ENCODE results near the gene CHKA. TPM values are rescaled to one million over a fixed set of nuclear protein-coding genes. Genes with fewer than 3 reads are reported as not detected.

CHKA gene
- total and polyA plus RNA-seq, 2 of the 4 experiments (the other 2 are of a cell fraction): 4.5 to 8.4 TPM

DNA sequence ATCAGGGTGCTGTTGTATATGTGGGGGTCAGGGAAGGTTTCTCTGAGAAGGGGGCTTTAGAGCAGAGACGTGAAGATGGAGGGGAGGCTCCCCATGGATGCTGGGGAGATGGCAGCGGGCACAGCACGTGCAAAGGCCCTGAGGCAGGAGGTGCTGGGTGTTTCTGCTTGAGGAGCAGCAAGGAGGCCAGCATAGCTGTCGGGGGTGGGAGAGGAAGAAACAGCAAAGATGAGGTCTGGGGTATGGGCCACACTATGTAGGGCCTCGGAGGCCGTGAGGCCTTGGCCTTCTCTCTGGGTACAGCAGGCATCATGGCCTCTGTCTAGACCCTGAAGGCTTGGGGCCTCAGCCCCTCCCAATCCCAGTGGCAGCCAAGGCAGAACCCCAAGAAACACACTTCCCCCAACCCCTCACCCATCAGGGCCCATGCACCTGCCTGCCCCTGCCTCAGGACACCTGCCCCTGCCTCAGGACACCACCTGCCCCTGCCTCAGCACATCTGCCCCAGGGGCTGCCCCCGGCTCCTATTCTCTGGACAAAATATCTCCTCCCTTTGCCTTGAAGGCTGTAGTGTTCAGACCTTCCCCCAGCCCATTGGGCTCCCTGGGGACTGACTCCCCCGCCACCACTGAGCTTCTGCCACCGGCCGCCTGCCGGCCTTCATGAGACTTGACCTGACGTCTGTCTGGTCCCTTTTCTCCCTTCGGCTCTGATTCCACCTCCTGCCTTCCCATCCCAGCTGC is 104.9 kb downstream of the CHKA start:
- no peak overlapping the region for H3K4ac ChIP-seq (ENCODE audit: low read depth, low read length)
- H4K8ac ChIP-seq (ENCODE audit: low read depth in 2 of 2, low read length in 2 of 2): no peak overlapping the region; a peak in 1 of 4 replicates
- no peak overlapping the region for H4K5ac ChIP-seq (ENCODE audit: low read depth, low read length)
- ChIA-PET CTCF (no interaction called here), POLR2A (ENCODE audit: unreplicated experiment) (no interaction called here)
- H3K9me3 ChIP-seq (ENCODE audit: control insufficient read depth, insufficient read depth, low read length): no peaks in the 10 kb centered on the region
- WGBS, 2 experiments (ENCODE audit: extremely low coverage in 2 of 2, insufficient read length in 1 of 2): 92% methylated on average over 2 of the region's 13 CpGs; no CpG with 5 or more reads in 1 of the 2 experiments
- dilution Hi-C loops (cut with HindIII; ENCODE audit: low sequenced_read_pairs, unreplicated experiment) (no loop called here), in situ Hi-C loops (cut with MboI; ENCODE audit: low sequenced_read_pairs) (no loop called here), intact Hi-C loops (cut with micrococcal nuclease) (no loop called here)
- H3K14ac ChIP-seq (replicated peaks; ENCODE audit: low read depth, low read length): no peak overlapping the region
- no TSS peak for BruUV-seq (replicated peaks)
- DNase-seq (no peak), ATAC-seq (ENCODE audit: low read depth) (no peak)
- TF ChIP-seq NFE2L2 (IDR thresholded peaks at IDR 0.05; ENCODE audit: low read depth, low read length) (no peak), MAFK (IDR thresholded peaks at IDR 0.05; ENCODE audit: low read depth, low read length) (no peak), CEBPB (IDR thresholded peaks at IDR 0.05; ENCODE audit: low read depth, low read length) (no peak), MAZ (IDR thresholded peaks at IDR 0.05; ENCODE audit: borderline replicate concordance, low read depth, low read length) (no peak), POLR2A (IDR thresholded peaks at IDR 0.05; ENCODE audit: low read depth, low read length) (no peak), FOS (IDR thresholded peaks at IDR 0.05; ENCODE audit: low read depth, low read length) (no peak), RAD21 (IDR thresholded peaks at IDR 0.05; ENCODE audit: low read length) (no peak), RFX5 (IDR thresholded peaks at IDR 0.05; ENCODE audit: low read depth, low read length) (no peak), MXI1 (IDR thresholded peaks at IDR 0.05; ENCODE audit: borderline replicate concordance, low read depth, low read length) (no peak), BHLHE40 (IDR thresholded peaks at IDR 0.05; ENCODE audit: low read depth, low read length) (no peak), CHD1 (IDR thresholded peaks at IDR 0.05; ENCODE audit: low read depth, low read length) (no peak)
- TF ChIP-seq, protein P1, sequence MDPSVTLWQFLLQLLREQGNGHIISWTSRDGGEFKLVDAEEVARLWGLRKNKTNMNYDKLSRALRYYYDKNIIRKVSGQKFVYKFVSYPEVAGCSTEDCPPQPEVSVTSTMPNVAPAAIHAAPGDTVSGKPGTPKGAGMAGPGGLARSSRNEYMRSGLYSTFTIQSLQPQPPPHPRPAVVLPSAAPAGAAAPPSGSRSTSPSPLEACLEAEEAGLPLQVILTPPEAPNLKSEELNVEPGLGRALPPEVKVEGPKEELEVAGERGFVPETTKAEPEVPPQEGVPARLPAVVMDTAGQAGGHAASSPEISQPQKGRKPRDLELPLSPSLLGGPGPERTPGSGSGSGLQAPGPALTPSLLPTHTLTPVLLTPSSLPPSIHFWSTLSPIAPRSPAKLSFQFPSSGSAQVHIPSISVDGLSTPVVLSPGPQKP (IDR thresholded peaks at IDR 0.05; ENCODE audit: borderline replicate concordance, low read depth, low read length): no peak
- TF ChIP-seq, protein P2, sequence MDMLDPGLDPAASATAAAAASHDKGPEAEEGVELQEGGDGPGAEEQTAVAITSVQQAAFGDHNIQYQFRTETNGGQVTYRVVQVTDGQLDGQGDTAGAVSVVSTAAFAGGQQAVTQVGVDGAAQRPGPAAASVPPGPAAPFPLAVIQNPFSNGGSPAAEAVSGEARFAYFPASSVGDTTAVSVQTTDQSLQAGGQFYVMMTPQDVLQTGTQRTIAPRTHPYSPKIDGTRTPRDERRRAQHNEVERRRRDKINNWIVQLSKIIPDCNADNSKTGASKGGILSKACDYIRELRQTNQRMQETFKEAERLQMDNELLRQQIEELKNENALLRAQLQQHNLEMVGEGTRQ (IDR thresholded peaks at IDR 0.05; ENCODE audit: low read depth, low read length): no peak
- TF ChIP-seq, protein P3, sequence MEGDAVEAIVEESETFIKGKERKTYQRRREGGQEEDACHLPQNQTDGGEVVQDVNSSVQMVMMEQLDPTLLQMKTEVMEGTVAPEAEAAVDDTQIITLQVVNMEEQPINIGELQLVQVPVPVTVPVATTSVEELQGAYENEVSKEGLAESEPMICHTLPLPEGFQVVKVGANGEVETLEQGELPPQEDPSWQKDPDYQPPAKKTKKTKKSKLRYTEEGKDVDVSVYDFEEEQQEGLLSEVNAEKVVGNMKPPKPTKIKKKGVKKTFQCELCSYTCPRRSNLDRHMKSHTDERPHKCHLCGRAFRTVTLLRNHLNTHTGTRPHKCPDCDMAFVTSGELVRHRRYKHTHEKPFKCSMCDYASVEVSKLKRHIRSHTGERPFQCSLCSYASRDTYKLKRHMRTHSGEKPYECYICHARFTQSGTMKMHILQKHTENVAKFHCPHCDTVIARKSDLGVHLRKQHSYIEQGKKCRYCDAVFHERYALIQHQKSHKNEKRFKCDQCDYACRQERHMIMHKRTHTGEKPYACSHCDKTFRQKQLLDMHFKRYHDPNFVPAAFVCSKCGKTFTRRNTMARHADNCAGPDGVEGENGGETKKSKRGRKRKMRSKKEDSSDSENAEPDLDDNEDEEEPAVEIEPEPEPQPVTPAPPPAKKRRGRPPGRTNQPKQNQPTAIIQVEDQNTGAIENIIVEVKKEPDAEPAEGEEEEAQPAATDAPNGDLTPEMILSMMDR (conservative IDR thresholded peaks at IDR 0.05; ENCODE audit: low read depth, low read length): no peak
- no peaks in the 10 kb centered on the region for H3K27me3 ChIP-seq (ENCODE audit: control insufficient read depth, insufficient read depth, low read length)
- H4K91ac ChIP-seq (ENCODE audit: insufficient read depth, low read depth, low read length): peak overlapping the region; percentile 22; the same call in 1 of the 2 replicates
- no peaks in the 10 kb centered on the region for H4K20me1 ChIP-seq (ENCODE audit: insufficient read depth, low read length)
- H2BK5ac ChIP-seq (ENCODE audit: low read depth, low read length, poor library complexity, severe bottlenecking): no peak overlapping the region
- no peak overlapping the region for H2BK120ac ChIP-seq (ENCODE audit: low read depth, low read length)
- H3K36me3 ChIP-seq (ENCODE audit: control insufficient read depth, insufficient read depth, low read length): no peaks in the 10 kb centered on the region; the same call in 1 of the 2 replicates
- no peak overlapping the region for H3K4me2 ChIP-seq (ENCODE audit: low read depth, low read length)
- no peak overlapping the region for H2BK15ac ChIP-seq (ENCODE audit: low read depth, low read length)
- H3K4me1 ChIP-seq (ENCODE audit: control insufficient read depth, insufficient read depth, low read length): peaks cover 39% of the 10 kb centered on the region
- no peak overlapping the region for H3K18ac ChIP-seq (ENCODE audit: low read depth, low read length)
- peaks cover 28% of the 10 kb centered on the region for H3K9me1 ChIP-seq (ENCODE audit: insufficient read depth, low read length)
- no peak overlapping the region for H3K4me3 ChIP-seq (ENCODE audit: insufficient read depth, low read depth, low read length)
- H3K9ac ChIP-seq (ENCODE audit: low read depth, low read length): no peak overlapping the region
- no peak overlapping the region; the same call in 1 of the 2 replicates for H2AK5ac ChIP-seq (ENCODE audit: low read depth, low read length)
- H3K23ac ChIP-seq (ENCODE audit: low read depth, low read length): no peak overlapping the region
- no peak overlapping the region for H3K27ac ChIP-seq (ENCODE audit: insufficient read depth, low read length)
- no peak overlapping the region; the same call in 1 of the 2 replicates for H2BK20ac ChIP-seq (ENCODE audit: low read depth, low read length)
- H2AFZ ChIP-seq (replicated peaks; ENCODE audit: low read length, poor library complexity): peak overlapping the region; percentile 57
- H3K79me1 ChIP-seq (ENCODE audit: low read depth in 1 of 2, low read length in 2 of 2): peaks cover 18 to 34% of the 10 kb centered on the region in 2 experiments; a peak in 3 of 4 replicates
- H2AK9ac ChIP-seq (replicated peaks; ENCODE audit: low read depth, low read length, poor library complexity): peak overlapping the region; percentile 82
- no peak overlapping the region for H3K56ac ChIP-seq (ENCODE audit: extremely low read depth, insufficient read depth, low read length)

Data from IMR-90 (cell line).